DND-41 (cell line): ENCODE data around the gene FBXL13.
"Not testable (repeated sequence)": the region's sequence is repeated elsewhere in the genome, so short reads cannot be mapped to it uniquely, and the experiment has no call there.

Experiments used
- CTCF ChIP-seq: IDR thresholded peaks from 2 replicates; pipeline ENCODE4 v1.5.1; 2012; ENCODE audit warnings: borderline replicate concordance, low read length, moderate library complexity, mild to moderate bottlenecking; ENCODE audit not compliant: poor library complexity, severe bottlenecking; ENCODE audit errors: extremely low read depth
- EZH2 ChIP-seq: IDR thresholded peaks from 3 replicates; pipeline ENCODE4 v1.6.1; 2012; ENCODE audit warnings: borderline replicate concordance, low read depth, mild to moderate bottlenecking, moderate library complexity, low read length, inconsistent platforms; ENCODE audit not compliant: severe bottlenecking

- not testable (repeated sequence) for TF ChIP-seq EZH2, CTCF
These were observed 18.6 kb downstream of the FBXL13 start for GRCh38 chr7:103056006-103056405.
